Activated CD4-positive, alpha-beta T cell treated with anti-CD3 and anti-CD28 coated beads, Interleukin-2, amount 50 U/mL, for 1 hour (primary cell): ENCODE measurements around the gene TNNI3.
"Not testable (repeated sequence)": the region's sequence is repeated elsewhere in the genome, so short reads cannot be mapped to it uniquely, and the experiment has no call there.

Source experiments
- DNase-seq: peaks from one replicate; pipeline ENCODE4 v3.0.0-alpha.2; 2020

Gene TNNI3

DNA sequence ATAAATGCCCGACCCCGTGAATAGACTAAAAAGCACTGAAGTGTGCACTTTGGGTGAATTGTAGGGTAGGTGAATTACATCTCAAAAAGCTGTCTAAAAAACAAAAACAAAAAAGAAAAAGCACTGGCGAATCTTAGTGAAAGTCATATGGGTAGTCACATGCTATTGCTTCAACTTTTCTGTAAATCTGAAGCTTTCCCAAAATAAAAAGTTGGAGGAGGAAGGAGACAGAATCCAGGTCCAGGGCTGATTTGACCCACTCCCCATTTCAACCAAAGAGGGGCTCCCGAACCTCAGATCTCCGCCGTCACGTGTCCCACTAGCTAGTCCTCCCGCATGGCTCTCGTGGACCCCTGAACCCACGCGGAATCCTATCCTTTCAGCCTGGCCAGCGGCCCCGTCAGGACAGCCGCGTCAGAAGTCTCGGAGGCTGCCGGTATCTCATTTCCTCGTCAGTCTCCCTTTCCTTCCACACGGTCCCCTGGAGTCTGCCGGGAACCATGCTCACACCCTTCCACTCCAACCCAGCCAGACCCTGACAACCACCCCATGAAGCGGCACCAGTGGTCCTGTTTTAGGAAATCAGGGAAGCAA lies 46.2 kb downstream of the TNNI3 start:
- DNase-seq, result no peak

DNA sequence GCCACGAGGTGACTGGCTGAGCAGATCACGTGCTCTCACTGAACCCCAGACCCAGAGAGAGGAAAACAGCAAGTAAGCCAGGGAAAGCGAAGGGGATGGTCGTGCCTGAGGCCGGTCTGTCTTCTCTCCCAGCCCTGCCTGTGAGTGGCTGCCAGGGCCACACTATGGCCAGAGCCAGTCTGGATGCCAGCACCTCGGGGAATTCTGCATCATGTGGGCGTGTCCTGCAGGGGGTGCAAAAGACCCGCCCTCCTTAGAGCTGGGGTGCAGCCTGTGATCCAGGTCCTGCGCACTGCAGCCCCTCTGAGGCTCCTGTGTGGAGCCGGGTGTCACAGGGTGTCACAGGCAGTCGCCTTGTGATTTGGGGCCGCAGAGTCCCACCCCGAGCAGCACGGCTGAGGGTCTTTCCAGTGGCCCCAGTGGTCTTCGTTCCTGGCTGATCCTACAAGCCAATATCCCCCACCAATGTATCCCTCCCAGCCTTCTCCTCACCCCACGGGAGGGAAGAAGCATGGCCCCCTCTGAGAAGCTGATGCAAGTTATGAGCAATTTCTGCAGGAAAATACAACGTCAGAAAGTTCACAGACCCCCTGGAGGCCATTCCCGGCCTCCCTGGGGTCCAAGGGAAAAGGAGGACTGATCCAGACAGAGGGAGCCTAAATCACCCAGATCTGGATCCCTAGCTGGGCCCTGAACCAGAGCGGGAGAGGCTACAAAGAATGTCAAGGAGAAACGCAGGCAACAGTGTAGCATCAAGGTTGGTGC lies 47.8 kb downstream of the TNNI3 start:
- DNase-seq, result no peak

DNA sequence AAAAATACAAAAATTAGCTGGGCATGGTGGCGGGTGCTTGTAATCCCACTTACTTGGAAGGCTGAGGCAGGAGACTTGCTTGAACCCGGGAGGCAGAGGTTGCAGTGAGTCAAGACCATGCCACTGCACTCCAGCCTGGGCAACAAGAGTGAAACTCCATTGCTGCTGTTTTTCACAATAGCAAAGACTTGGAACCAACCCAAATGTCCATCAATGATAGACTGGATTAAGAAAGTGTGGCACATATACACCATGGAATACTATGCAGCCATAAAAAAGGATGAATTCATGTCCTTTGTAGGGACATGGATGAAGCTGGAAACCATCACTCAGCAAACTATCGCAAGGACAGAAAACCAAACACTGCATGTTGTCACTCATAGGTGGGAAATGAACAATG lies 50.3 kb downstream of the TNNI3 start:
- DNase-seq, result not testable (repeated sequence)

DNA sequence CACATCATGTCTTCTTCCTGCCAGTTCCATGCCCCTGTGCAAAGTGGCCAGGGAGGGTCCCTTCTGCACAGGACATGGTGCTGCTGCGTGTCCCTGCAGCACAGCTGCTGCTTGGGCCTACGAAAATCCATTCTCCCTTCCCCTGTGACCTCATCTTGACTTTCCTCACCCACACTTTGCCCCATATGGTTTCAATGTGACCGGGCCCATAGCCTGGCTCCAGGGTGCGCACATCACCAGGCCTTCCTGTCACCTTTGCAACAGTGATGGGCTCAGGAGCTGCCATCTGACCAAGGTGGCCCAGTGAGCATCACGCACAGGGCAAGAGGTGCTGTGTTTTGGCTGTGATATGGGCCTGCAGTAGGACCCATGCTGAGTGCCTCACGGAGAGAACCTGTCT lies 50.9 kb downstream of the TNNI3 start:
- no peak for DNase-seq

DNA sequence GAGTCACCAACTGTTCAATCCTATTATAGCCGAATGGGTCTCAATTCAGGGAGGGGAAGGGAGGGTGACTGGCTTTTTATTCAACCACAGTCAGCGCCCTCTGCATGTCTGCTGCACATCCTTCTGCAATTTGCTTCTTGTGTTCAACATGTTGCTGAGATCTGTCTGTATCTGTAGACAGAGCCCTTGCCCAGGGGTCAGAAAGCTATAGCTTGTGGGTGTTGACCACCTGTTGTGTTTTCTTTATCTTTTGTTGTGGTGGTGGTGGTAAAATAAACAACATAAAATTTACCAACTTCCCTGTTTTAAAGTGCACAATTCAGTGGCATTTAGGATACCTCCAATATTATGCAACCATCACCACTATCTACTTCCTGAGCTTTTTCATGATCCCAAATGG lies 52.3 kb downstream of the TNNI3 start:
- no peak for DNase-seq

DNA sequence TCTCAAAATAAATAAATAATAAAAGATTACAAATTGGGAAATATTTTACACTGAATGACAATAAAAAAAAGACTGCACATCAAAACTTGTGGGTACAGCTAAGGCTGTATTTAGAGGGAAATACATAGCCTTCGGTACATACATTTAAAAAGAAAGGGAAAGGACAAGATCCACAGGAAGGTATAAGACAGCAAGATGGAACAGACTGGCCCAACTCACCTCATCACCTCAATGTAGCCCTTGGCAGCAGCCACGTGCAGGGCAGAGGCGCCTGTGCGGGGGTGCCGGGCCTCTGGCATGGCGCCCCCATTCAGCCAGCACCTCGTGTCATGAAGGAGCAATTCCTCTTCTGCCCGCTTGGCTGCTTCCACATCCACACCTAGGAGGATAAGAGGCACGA lies 54.3 kb downstream of the TNNI3 start:
- no peak for DNase-seq
